Activated CD8-positive, alpha-beta memory T cell treated with anti-CD3 and anti-CD28 coated beads for 36 hours (primary cell): Measurements from ENCODE around the gene FAM237A. TPM values are rescaled to one million over a fixed set of nuclear protein-coding genes. Genes with fewer than 3 reads are reported as not detected.

ENCODE experiments used
- CTCF ChIA-PET: fragments of 350-600 bp; sonication (Branson Sonifier 250); formaldehyde crosslinking; loops from one replicate; lab custom pipeline; 2021; ENCODE audit warnings: antibody characterized with exemption; lab: Charles Lee
- POLR2A ChIA-PET: fragments of 350-600 bp; sonication (Branson Sonifier 250); formaldehyde crosslinking; loops from one replicate; lab custom pipeline; 2021; ENCODE audit warnings: antibody characterized with exemption; lab: Charles Lee
- total RNA-seq, 2 experiments: library from RNA; stranded (reverse); gene quantifications; one replicate each; pipeline ENCODE4 v1.2.3, GENCODE V29; 2021

Gene FAM237A
- total RNA-seq = not detected

DNA sequence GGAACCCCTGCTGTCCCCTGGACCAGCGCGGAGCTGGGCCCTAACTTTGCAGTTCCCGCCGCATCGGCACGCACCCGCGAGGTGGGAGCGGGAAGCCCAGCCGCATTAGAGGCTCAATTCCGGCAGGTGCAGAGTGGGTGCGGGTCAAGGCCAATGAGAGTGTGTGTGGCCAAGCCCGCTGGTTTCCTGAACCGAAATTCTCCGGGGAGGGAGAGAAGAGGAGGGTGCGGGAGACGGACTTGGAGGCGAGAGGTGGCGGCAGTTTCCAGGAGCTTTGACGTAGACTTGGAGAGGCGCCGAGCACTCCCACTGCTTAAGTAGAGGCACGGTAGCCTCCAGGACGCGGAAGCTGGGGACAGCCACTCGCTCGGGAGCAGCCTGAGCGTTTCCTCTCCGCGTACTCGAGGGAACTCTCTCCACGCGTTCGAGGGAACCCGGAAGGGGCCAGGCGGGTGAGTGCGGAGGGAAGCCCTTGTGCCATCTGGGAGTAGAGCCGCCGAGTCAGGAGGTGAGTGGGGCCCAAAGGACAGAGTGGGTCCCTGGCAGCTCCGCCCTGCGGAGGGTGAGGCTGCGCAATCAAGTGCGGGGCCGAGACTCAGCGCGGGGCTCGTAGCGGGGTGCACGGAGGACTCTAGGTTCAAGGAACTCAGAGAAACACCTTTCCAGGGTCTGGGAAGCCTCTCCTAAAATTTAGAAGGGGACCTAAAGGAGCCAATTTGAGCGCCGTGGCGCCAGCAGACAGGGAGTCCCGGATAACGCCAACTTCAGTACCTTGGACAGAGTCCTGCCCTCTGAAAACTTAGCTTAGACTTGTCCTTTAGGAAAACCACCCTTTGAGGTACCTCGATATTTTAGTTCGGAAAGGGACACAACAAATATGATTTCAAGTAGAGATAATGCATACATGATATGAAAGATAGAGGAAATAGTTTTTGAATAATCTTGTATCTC, at the start of gene FAM237A:
Gene FAM237A, plus strand, starts transcription at position 413 of the 951 bp plus-strand sequence. CDS start 1,750 bp downstream, outside the sequence.
- ChIA-PET CTCF (no interaction called here), POLR2A (no interaction called here)

DNA sequence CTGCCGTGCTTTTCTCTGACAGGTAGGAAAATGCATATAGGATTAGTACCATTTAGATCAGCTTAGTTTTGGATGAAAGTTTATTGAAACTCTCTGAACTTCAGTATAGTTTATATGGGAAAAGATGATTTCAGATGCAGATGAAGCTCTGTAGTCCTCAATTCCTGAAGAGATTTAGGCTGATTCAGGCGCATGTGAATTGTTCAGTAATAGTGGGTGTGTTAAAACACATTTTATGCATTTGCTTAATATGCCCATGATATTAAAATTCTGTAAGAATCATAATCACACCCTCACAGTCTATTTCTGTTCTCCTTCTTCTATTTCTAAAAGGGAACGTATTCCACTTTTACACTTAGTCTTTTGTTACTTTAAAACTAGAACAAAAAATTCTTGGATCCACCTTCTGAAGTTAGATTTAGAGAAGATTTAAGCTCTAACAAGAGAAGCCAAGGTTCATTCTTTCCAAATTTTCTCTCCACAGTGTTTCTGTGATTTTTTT, 44.5 kb upstream of the FAM237A start:
- CTCF ChIA-PET = no interaction called here

DNA sequence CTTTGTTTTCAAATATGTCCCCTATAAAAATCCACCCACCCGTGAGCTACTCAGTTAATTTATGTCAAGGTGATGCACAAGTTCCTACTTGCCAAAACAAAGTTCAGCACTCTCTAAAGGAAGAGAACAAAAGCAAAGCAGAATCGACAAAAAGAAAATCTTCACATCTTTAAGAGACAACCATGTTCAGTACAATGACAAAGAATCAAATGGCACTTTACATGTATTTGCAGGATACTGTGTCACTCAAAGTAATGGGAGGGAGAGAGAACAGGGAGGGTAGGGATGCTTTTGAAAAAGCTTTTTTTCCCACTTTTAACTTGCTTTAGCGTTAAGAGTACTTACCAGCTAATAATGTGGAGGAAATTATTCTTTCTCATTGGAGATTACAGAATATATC, 39.0 kb upstream of the FAM237A start:
- CTCF ChIA-PET = no interaction called here
- POLR2A ChIA-PET = no interaction called here

More for the DNA sequence above, 44.5 kb upstream of the FAM237A start:
- POLR2A ChIA-PET = no interaction called here

DNA sequence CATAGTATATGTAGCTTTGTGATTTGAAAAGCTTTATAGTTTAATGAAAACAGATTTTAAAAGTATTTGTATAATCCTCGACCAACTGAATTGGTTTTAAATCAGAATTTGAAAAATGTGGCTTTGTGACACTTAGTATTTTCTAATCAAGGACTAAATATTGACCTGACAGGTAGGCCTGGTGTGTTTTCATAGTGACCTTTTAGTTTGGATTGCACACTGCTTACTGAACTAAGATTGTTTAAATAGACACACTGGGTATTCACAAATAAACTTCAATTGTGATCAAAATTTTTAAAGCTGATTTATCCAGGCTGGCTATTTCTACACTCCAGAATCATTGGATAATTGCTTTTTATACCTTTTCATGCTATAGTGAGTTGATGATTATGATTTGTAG, 31.8 kb upstream of the FAM237A start:
- POLR2A ChIA-PET = no interaction called here

DNA sequence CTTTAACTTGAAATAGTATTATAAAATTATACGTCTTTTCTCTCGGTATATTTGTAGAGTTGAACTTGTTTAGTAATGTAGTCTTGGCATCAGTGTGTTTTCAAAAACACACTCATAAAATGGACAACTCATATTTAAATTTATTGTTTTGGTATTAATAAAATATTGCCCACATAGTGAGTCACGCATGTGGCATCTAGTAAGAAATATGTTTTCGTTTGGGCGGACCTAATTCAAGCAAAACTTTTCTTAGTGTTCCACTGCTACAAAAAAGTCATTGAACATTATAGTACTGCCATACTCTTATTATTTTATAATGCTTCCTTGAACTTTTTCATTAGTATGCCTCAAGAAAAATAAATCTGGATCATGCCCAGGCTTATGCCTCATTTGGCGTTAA, 31.1 kb upstream of the FAM237A start:
- POLR2A ChIA-PET = no interaction called here
- CTCF ChIA-PET = no interaction called here

More for the DNA sequence above, 31.8 kb upstream of the FAM237A start:
- CTCF ChIA-PET = no interaction called here

DNA sequence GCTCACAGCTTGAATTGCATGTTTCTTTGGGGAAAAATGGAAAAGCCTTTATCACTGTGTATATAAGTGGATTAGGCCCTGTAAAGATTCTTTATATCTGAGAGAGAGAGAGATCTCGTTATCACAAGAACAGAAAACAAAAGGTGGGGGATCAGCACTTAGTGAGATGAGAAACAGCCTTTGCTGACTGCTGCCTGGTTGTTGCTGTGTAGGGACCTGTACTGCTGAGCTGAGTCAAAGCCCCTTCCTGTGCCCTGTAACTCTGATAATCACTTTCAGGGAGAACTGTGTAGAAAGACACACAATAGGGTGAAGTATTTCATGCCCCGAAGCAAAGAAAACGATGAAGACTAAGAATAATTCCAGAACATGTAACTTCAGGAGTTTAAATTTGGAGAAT, 30.6 kb upstream of the FAM237A start:
- ChIA-PET POLR2A (no interaction called here), CTCF (no interaction called here)

DNA sequence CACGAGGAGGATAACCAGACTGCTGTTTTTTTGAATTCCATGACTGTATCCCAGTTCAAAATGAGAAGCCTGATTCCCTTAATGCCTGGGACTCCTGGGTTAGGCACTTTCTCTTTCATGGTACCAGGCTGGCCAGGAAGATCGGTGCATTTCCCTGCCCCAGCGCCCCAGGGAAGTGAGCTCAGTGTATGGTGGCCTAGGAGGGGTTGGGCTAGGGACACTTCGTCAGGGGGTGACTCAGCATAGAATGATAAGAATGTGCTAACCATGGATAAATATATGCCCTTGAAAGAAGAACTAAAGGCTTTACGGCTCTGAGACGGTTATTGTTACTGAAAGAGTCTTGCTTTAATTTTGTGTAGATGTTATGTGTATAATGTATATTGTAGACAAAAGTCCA, 27.5 kb upstream of the FAM237A start:
- CTCF ChIA-PET = no interaction called here
- POLR2A ChIA-PET = no interaction called here

DNA sequence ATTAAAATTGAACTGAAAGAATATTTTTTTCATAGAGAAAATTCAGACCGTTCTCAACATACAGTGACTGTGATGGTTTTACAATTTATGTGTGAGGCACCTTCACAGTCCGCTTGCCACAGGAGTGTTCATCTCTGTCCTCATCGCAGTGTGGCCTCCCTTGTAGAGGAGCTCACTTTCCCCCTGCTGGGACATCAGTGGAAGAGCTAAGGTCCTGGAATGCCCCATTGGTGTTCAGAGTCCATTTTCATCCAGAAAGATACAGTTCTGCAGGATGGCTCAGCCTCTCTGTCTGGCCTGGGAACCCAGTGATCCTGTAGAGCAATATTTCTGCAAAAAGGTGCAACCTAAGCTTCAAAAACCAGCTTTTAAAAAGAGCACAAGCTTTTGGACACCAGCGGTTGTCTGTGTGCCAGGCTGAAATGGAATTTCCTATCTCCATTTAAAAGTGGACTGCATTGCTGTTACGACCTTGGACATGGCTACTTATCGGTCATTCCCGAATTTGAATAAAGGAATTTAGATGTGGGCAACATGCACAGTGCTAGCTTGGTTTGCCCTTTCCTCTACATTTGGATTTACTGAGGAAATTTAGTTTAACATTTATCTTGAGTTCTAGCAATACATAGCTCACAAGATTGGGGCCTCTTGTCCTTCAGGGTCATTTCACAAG, 26.7 kb upstream of the FAM237A start:
- ChIA-PET POLR2A (no interaction called here), CTCF (no interaction called here)

DNA sequence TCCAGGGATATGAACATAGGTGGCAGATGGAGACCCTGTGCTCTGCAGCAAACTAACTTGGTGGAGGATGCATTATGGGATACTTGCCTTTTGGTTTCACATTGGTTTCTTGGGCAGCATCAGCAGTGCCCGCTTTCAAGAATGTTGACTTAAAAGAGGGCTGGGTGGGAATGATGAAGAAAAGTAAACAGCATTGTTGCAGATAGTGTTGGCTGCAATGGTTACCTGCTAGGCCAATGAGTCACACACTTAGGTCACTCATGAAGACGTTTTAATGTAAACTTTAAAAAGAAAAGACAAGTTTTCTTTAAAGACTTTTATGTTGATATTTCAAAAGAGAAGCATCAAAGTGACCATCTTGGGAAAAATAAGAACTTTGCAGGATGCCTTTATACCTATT, 26.1 kb upstream of the FAM237A start:
- ChIA-PET POLR2A (no interaction called here), CTCF (no interaction called here)

DNA sequence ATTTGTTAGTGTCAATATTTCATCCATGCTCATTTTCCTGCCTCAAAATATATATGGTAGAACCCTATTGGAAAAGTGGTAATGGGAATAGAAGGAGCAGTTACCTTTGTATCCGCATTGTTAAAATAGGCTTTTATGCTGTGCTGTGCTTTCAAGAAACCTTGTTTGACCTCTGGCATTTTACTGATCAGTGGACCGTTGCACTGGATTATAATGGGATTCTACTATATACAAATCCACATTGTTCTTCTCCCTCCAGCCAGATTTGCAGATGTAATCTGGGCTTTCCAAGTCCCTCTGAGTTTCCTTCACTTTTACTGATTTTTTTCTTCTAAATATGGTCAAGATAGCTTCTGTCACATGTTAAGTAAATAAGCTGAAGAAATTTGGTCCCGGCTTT, 23.3 kb upstream of the FAM237A start:
- ChIA-PET CTCF (no interaction called here), POLR2A (no interaction called here)

DNA sequence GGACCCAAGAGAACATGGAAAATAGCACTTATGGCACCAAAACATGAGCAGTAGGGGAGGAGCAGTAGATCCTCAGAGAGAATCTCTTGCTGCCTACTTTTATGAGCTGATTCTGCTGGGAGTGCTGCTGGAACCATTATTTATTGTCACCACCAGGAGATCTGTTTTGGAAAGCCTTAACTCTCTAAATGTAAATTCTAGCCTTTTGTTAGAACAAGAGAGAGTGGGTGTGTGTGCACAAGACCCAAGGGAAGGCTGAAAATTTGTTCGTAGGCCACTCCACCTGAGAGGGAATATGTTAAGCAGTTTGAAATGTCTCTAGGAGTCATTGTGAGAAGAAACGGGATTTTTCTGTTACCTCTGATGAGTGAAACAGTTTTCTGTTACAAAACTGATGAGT, 16.2 kb upstream of the FAM237A start:
- POLR2A ChIA-PET = no interaction called here
- CTCF ChIA-PET = no interaction called here

DNA sequence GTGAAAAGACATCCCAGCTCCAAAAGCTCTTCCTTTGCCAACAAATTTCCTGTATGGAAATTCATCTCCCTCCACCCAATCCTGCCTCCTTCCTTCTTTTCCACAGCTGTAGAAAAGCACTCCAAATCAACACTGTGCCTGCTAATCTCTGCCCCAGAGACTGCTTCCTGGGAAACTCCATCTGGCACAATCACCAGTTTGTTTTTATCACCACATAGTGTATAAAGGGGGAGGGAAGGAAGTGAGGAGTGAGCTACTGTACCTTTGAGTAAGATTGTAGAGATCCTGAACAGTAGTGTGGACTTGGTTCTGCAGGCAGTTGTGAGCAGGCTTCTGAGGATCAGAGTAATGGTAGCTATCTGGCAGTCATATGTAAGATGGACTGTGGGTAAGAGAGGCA, 14.7 kb upstream of the FAM237A start:
- CTCF ChIA-PET = no interaction called here
- POLR2A ChIA-PET = no interaction called here

DNA sequence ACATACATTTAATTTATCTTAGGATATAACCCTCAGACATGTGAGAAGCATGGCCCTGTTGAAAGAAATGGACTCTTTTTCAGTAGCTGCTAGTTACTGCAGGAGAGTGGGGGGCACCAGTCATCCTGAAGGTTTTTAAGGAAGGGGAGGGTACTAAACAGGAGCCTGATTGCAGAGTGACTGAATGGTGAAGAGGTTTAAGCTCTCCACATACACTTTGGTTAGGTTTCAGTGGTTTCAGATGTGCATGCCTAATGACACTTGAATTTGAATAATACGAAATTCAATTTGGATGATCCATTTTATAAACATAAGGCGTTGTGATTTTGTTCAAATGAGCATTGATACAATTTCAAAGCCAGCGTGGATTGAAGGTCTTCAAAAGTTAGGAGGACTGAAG, 10.9 kb upstream of the FAM237A start:
- ChIA-PET CTCF (no interaction called here), POLR2A (no interaction called here)

DNA sequence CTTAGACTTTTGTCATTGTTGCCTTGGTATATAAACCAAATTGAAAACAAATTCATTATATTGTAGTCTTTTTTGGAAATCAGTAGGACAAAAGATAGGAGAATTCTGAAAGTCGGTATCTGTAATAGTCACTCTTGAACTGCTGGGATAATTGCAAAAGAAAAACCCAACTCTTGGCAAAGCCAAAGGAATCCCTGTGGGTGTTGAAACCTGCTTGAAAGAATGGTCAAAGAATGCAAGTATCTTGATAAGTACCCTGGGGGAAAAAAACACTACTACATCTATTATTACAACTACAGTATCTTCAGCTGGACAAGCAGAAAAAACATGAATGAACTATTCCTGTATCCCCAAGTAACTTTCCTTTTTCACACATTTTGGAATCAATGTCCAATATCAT, 7.3 kb upstream of the FAM237A start:
- CTCF ChIA-PET = no interaction called here
- POLR2A ChIA-PET = no interaction called here

DNA sequence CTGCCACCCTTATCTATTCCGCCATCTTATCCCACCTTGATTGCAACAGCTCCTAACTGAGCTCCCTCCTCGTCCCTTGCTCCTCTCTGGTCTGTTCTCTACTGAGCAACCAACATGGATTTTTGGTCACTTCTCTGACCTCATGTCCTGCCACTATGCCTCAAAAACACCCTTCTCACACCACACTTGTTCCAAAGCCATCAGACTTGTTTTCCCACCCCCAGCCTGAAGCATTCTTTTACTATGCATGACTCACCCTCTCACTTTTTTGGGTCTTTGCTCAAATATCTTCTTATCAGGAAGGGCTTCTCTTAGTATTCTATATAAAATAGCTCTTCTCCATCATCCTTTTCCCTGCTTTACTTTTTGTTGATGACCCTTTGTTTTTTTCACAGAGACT, 2.7 kb upstream of the FAM237A start:
- ChIA-PET POLR2A (no interaction called here), CTCF (no interaction called here)

DNA sequence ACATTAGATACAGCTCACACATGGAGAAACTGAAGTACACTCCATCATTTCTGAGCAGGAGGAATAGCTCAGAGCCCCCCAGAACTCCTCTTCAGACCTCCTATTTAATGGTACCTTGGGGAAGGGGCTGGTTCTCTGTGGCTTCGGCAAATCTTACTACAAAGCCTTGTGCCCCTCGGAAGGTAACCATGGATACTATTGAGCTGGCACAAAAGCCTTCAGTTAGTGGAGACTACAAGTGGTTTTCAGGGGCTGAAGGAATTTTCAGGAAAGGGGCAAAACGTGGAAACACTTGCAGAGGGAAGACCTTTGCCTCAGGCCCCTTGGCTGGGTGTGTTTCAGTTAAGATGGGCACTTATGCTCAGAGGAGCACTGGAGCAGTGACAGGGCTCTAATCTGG, 1.1 kb upstream of the FAM237A start:
- POLR2A ChIA-PET = no interaction called here
- CTCF ChIA-PET = no interaction called here

DNA sequence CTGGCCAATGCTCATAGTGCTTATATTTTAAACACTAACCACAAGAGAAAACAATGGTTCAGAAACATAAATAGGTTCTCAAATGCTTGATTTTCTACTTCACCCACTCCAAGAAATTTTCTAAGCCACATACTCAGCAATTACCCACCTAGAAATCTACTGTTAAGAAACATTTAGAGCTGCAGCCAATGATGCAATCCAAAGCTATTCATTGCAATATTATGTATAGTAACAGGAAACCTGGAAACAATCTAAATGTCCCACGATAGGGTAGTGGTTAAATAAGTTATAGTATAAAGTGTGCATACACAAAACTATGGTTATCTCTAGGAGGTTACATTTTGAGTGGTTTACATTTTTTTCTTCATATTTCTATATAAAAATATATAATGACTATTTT, 5.7 kb downstream of the FAM237A start:
- ChIA-PET CTCF (no interaction called here), POLR2A (no interaction called here)

DNA sequence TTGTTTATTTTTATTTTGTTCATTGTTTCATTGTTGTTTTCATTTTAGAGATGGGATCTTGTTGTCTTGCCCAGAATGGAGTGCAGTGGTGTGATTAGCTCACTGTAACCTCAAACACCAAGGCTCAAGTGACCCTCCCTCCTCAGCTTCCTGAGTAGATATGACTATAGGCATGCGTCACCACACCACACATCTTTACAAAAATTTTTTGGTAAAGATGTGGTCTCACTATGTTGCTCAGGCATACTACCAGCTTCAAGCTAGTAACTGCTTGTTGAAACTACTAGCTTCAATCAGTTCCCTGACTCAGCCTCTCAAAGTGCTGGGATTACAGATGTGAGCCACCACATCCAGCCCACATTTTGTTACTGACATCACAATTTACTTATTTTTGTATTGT, 14.8 kb downstream of the FAM237A start:
- ChIA-PET CTCF (no interaction called here), POLR2A (no interaction called here)

DNA sequence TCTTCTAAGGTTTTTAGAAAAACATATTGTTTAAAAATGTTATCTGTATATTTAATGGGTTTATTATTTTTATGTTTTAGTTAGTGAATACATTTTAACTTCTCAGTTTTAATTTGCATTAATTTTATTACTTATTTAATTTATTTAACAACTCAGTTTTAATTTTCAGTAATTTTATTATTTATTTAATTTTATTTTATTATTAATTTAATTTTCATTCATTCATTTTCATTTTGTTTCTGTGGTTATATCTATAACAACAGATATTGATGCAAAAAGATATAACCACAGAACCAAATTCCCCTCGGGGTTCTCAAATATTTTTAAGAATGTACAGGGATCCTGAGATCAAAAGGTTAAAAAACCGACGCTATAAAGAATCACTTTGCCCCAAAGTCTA, 23.0 kb downstream of the FAM237A start:
- CTCF ChIA-PET = no interaction called here
- POLR2A ChIA-PET = no interaction called here

DNA sequence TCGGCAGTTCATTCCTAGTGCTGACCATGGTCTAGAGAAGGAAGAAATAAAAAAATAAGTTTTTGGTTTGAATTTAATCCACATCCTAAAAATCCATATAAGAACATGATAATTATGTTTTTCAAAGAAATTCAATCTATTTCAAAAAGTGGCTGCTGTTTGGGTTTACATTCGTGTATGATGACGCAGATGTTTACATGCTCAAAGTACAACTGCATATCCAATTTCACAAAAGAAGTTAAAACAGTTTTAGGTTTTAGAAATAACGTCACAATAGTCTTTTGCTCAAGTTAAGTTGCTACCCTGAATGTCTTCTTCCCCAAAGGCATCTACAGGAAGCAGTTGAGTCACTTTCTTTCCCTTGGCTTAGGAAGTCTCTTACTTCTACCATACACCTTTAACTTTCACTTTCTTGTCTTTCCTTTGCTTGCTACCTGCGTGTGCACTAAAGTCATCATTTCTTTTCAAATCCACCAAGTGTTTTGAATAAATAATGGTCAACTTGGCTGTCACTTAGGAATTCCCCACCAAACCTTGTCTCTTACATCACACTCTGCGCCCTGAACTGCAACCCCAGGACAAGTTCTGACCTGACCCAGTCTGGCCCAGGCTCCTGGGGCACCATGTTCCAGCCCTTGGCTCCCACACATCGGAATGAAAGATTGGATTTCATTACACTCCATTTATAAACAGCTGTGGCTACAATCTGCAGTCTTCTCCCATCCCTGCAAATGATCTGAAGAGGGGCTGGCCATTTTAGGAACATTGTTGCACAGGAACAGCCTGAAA, 28.4 kb downstream of the FAM237A start:
- CTCF ChIA-PET = no interaction called here
- POLR2A ChIA-PET = no interaction called here
